ENCODE measurements around the gene ABLIM1. TPM values are rescaled to one million over a fixed set of nuclear protein-coding genes. Genes with fewer than 3 reads are reported as not detected.

ABLIM1 gene
- total RNA-seq, 1 donor from 2014 or later: 152 TPM

DNA sequence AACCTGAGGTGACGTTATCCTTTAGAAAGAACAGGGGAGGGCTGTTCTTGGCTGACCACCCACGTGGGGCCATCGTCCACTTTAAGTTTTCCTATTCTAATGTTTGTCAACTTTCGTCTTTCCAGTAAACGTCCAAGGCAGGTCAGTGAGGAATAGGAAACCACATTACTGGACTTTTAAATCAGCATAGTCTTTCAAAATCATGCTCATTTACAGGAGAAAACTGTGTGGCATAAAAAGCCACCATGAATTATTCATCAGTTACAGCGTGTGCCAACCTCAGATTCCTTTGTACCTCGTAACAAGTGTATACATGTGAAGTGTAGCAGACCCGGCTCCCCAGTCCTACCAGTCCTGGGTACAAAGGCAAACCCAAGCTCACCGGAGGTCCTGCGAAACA, 25.1 kb upstream of the ABLIM1 start:
- Histone ChIP-seq H3K36me3 (ENCODE audit: control insufficient read depth, insufficient read depth, low read length) (no peaks in the 10 kb centered on the region), H3K4me3 (ENCODE audit: low read depth, low read length) (peak overlapping the region; percentile 4), H3K27me3 (ENCODE audit: control insufficient read depth, insufficient read depth, low read length) (no peaks in the 10 kb centered on the region)
- peak; percentile 87 for DNase-seq (ENCODE audit: low read depth)
- TF ChIP-seq CTCF (IDR thresholded peaks at IDR 0.05; ENCODE audit: insufficient read depth, low read length, severe bottlenecking): no peak
- FAIRE-seq: no peak

DNA sequence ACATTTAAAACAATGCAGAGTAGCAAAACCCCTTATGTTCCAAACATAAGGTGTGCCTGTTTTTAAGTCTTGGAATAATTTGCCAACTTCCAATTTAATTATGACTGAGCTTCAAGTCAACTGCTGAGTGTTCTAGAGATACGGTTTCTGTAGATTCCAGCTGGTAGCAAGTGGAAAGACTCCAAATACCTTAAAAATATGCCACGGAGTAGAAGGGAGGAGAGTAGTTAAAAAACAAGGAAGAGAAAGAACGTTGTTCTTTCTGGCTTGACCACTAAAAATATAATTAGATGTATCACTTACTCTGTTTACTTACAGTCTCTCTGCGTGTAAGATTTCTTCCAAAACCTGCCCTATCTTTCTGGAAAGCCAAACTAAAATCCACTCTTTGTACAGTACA, 24.5 kb upstream of the ABLIM1 start:
- DNase-seq (ENCODE audit: low read depth) (no peak), FAIRE-seq (no peak)
- TF ChIP-seq CTCF (IDR thresholded peaks at IDR 0.05; ENCODE audit: insufficient read depth, low read length, severe bottlenecking): no peak
- no peaks in the 10 kb centered on the region for H3K36me3 ChIP-seq (ENCODE audit: control insufficient read depth, insufficient read depth, low read length)
- H3K4me3 ChIP-seq (ENCODE audit: low read depth, low read length): no peak overlapping the region
- H3K27me3 ChIP-seq (ENCODE audit: control insufficient read depth, insufficient read depth, low read length): no peaks in the 10 kb centered on the region

- no peaks in the 10 kb centered on the region for H3K27me3 ChIP-seq (ENCODE audit: control insufficient read depth, insufficient read depth, low read length)
- FAIRE-seq (no peak), DNase-seq (ENCODE audit: low read depth) (no peak)
- H3K36me3 ChIP-seq (ENCODE audit: control insufficient read depth, insufficient read depth, low read length): no peaks in the 10 kb centered on the region
- no peak overlapping the region for H3K4me3 ChIP-seq (ENCODE audit: low read depth, low read length)
- TF ChIP-seq CTCF (IDR thresholded peaks at IDR 0.05; ENCODE audit: insufficient read depth, low read length, severe bottlenecking): no peak
Measured at GRCh38 chr10:114682121-114682520, 24.0 kb upstream of the ABLIM1 start.

- no peak for TF ChIP-seq CTCF (IDR thresholded peaks at IDR 0.05; ENCODE audit: insufficient read depth, low read length, severe bottlenecking)
- H3K27me3 ChIP-seq (ENCODE audit: control insufficient read depth, insufficient read depth, low read length): no peaks in the 10 kb centered on the region
- DNase-seq (ENCODE audit: low read depth) (peak; percentile 68), FAIRE-seq (no peak)
- H3K4me3 ChIP-seq (ENCODE audit: low read depth, low read length): no peak overlapping the region
- H3K36me3 ChIP-seq (ENCODE audit: control insufficient read depth, insufficient read depth, low read length): no peaks in the 10 kb centered on the region
Measured at GRCh38 chr10:114681542-114681941, 23.5 kb upstream of the ABLIM1 start.

GRCh38 chr10:114680543-114681117, 22.6 kb upstream of the ABLIM1 start:
- Histone ChIP-seq H3K4me3 (ENCODE audit: low read depth, low read length) (no peak overlapping the region), H3K36me3 (ENCODE audit: control insufficient read depth, insufficient read depth, low read length) (no peaks in the 10 kb centered on the region), H3K27me3 (ENCODE audit: control insufficient read depth, insufficient read depth, low read length) (no peaks in the 10 kb centered on the region)
- no peak for TF ChIP-seq CTCF (IDR thresholded peaks at IDR 0.05; ENCODE audit: insufficient read depth, low read length, severe bottlenecking)
- FAIRE-seq: no peak
- no peak for DNase-seq (ENCODE audit: low read depth)

- no peak for FAIRE-seq
- no peaks in the 10 kb centered on the region for H3K36me3 ChIP-seq (ENCODE audit: control insufficient read depth, insufficient read depth, low read length)
- DNase-seq (ENCODE audit: low read depth): no peak
- H3K4me3 ChIP-seq (ENCODE audit: low read depth, low read length): no peak overlapping the region
- TF ChIP-seq CTCF (IDR thresholded peaks at IDR 0.05; ENCODE audit: insufficient read depth, low read length, severe bottlenecking): no peak
- H3K27me3 ChIP-seq (ENCODE audit: control insufficient read depth, insufficient read depth, low read length): no peaks in the 10 kb centered on the region
Measured at GRCh38 chr10:114679552-114679951, 21.5 kb upstream of the ABLIM1 start.
